ENCODE measurements around the gene TMEM80. TPM values are rescaled to one million over a fixed set of nuclear protein-coding genes. Genes with fewer than 3 reads are reported as not detected.
A peak's percentile ranks its signal among the peaks of the same experiment; 100 is the strongest.
"Not testable (repeated sequence)": the region's sequence is repeated elsewhere in the genome, so short reads cannot be mapped to it uniquely, and the experiment has no call there.

TMEM80 gene
- polyA plus RNA-seq (2011; rRNA removed) (16.2 and 18.7 TPM in 2 replicates), polyA minus RNA-seq (2011; rRNA and poly(A)+ RNA removed) (7.8 and 7.9 TPM in 2 replicates)

- no peaks in the 10 kb centered on the region; the same call in 1 of the 2 replicates for H3K9me3 ChIP-seq (ENCODE audit: control insufficient read depth, insufficient read depth, low read length)
- no peak for TF ChIP-seq CTCF (IDR thresholded peaks at IDR 0.05; ENCODE audit: low read depth, low read length)
- POLR2A ChIA-PET, result interaction anchor here (1.0 to 2.4 kb wide), 8 partner anchors 11 to 120 kb away, joined by 3 to 11 read pairs (median 10); partner anchors contain the start of genes EPS8L2 and TALDO1
Observed at GRCh38 chr11:695538-696248, at the start of gene TMEM80. TSS of gene TMEM80 (plus strand) at chr11:695816. CDS start at chr11:695828, 12 bp downstream.

GRCh38 chr11:646214-646613 lies 49.4 kb upstream of the TMEM80 start:
- peaks cover 4% of the 10 kb centered on the region for H3K9me3 ChIP-seq (ENCODE audit: control insufficient read depth, insufficient read depth, low read length)
- no peak for DNase-seq (ENCODE audit: low read depth, low spot score)
- no peaks in the 10 kb centered on the region for H3K27me3 ChIP-seq (ENCODE audit: control insufficient read depth, insufficient read depth, low read length)
- POLR2A ChIA-PET, result no interaction called here
- no peak for TF ChIP-seq CTCF (IDR thresholded peaks at IDR 0.05; ENCODE audit: low read depth, low read length)
- no peak overlapping the region for H3K27ac ChIP-seq (ENCODE audit: low read depth, low read length)
- H3K4me3 ChIP-seq (ENCODE audit: low read depth, low read length), result no peak overlapping the region
- CTCF ChIA-PET, result interaction anchor here (0.6 kb wide), 1 partner anchor 18 kb away, joined by 3 read pairs; no protein-coding TSS in a partner anchor

More at GRCh38 chr11:695538-696248, at the start of gene TMEM80:
- peak; percentile 93 for DNase-seq (ENCODE audit: low read depth, low spot score)
- CTCF ChIA-PET, result interaction anchor here (1.0 to 5.5 kb wide), 2 partner anchors 27 to 31 kb away, joined by 4 to 23 read pairs; no protein-coding TSS in a partner anchor
- H3K27me3 ChIP-seq (ENCODE audit: control insufficient read depth, insufficient read depth, low read length), result no peaks in the 10 kb centered on the region
- H3K27ac ChIP-seq (ENCODE audit: low read depth, low read length), result peak within 1 kb of the TSS; percentile 100
- peak within 1 kb of the TSS; percentile 79 for H3K4me3 ChIP-seq (ENCODE audit: low read depth, low read length)

- H3K27me3 ChIP-seq (ENCODE audit: control insufficient read depth, insufficient read depth, low read length); H3K4me3 ChIP-seq (ENCODE audit: low read depth, low read length); H3K9me3 ChIP-seq (ENCODE audit: control insufficient read depth, insufficient read depth, low read length); H3K27ac ChIP-seq (ENCODE audit: low read depth, low read length); DNase-seq (ENCODE audit: low read depth, low spot score); POLR2A ChIA-PET: not testable (repeated sequence)
- CTCF ChIA-PET, result interaction anchor here (0.6 kb wide), 1 partner anchor 79 kb away, joined by 4 read pairs; no protein-coding TSS in a partner anchor
Observed at GRCh38 chr11:647672-648158, 47.9 kb upstream of the TMEM80 start.

- DNase-seq (ENCODE audit: low read depth, low spot score), result no peak
- POLR2A ChIA-PET, result no interaction called here
- CTCF ChIA-PET, result interaction anchor here (1.5 kb wide), 1 partner anchor 12 kb away, joined by 3 read pairs; no protein-coding TSS in a partner anchor
Observed at GRCh38 chr11:650482-650881, 45.1 kb upstream of the TMEM80 start.

GRCh38 chr11:653136-653535 lies 42.5 kb upstream of the TMEM80 start:
- H3K9me3 ChIP-seq (ENCODE audit: control insufficient read depth, insufficient read depth, low read length); H3K27ac ChIP-seq (ENCODE audit: low read depth, low read length); H3K27me3 ChIP-seq (ENCODE audit: control insufficient read depth, insufficient read depth, low read length); DNase-seq (ENCODE audit: low read depth, low spot score); CTCF ChIA-PET; POLR2A ChIA-PET; H3K4me3 ChIP-seq (ENCODE audit: low read depth, low read length): not testable (repeated sequence)

More at GRCh38 chr11:650482-650881, 45.1 kb upstream of the TMEM80 start:
- TF ChIP-seq CTCF (IDR thresholded peaks at IDR 0.05; ENCODE audit: low read depth, low read length), result no peak
- no peak overlapping the region for H3K27ac ChIP-seq (ENCODE audit: low read depth, low read length)
- H3K9me3 ChIP-seq (ENCODE audit: control insufficient read depth, insufficient read depth, low read length), result no peaks in the 10 kb centered on the region; the same call in 1 of the 2 replicates
- H3K4me3 ChIP-seq (ENCODE audit: low read depth, low read length), result no peak overlapping the region
- H3K27me3 ChIP-seq (ENCODE audit: control insufficient read depth, insufficient read depth, low read length), result no peaks in the 10 kb centered on the region

GRCh38 chr11:653837-654236 lies 41.8 kb upstream of the TMEM80 start:
- no peak overlapping the region for H3K27ac ChIP-seq (ENCODE audit: low read depth, low read length)
- POLR2A ChIA-PET, result no interaction called here
- no peak for DNase-seq (ENCODE audit: low read depth, low spot score)

GRCh38 chr11:654444-654843 lies 41.2 kb upstream of the TMEM80 start:
- H3K27ac ChIP-seq (ENCODE audit: low read depth, low read length); H3K27me3 ChIP-seq (ENCODE audit: control insufficient read depth, insufficient read depth, low read length); POLR2A ChIA-PET; H3K4me3 ChIP-seq (ENCODE audit: low read depth, low read length); CTCF ChIA-PET; H3K9me3 ChIP-seq (ENCODE audit: control insufficient read depth, insufficient read depth, low read length); DNase-seq (ENCODE audit: low read depth, low spot score): not testable (repeated sequence)

More at GRCh38 chr11:653837-654236, 41.8 kb upstream of the TMEM80 start:
- Histone ChIP-seq H3K4me3 (ENCODE audit: low read depth, low read length) (no peak overlapping the region), H3K9me3 (ENCODE audit: control insufficient read depth, insufficient read depth, low read length) (no peaks in the 10 kb centered on the region), H3K27me3 (ENCODE audit: control insufficient read depth, insufficient read depth, low read length) (no peaks in the 10 kb centered on the region)
- CTCF ChIA-PET, result no interaction called here
- no peak for TF ChIP-seq CTCF (IDR thresholded peaks at IDR 0.05; ENCODE audit: low read depth, low read length)

Measured in AG04450 (cell line).